HG03469 (cell line): ENCODE measurements around the gene RASIP1.

ENCODE experiments used
- ATAC-seq: cut with Tn5 transposase; IDR thresholded peaks from one replicate; pipeline ENCODE4 v1.9.1; 2021; ENCODE audit warnings: mild to moderate bottlenecking, moderate library complexity, moderate number of reproducible peaks; ENCODE audit not compliant: unreplicated experiment

Gene RASIP1

DNA sequence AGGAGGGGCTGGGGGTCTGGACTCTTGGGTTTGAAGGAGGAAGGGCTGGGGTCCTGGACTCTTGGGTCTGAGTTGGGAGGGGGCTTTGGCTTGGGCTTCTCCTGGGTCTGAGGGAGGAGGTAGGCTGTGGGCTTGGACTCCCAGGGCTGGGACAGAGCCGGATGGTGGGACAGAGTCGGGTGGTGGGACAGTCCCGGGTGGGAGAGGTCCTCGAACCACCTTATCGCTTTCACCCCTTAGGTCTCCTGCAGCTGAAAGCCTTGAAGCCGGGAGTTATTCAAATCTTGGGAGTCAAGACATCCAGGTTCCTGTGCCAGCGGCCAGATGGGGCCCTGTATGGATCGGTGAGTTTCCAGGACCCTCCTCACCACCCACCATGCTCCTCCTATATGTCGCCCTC lies 16.3 kb upstream of the RASIP1 start:
- ATAC-seq: no peak

- no peak for ATAC-seq
Measured at GRCh38 chr19:48756212-48756611, 15.8 kb upstream of the RASIP1 start.

DNA sequence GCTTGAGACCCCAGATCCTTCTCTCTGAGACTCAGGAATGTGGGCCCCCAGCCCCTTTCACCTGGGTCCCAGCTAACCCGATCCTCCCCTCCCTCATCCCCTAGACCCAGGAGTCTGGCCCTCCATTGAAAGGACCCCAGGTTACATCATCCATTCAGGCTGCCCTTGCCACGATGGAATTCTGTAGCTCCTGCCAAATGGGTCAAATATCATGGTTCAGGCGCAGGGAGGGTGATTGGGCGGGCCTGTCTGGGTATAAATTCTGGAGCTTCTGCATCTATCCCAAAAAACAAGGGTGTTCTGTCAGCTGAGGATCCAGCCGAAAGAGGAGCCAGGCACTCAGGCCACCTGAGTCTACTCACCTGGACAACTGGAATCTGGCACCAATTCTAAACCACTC lies 15.4 kb upstream of the RASIP1 start:
- no peak for ATAC-seq

- no peak for ATAC-seq
Measured at GRCh38 chr19:48755084-48755641, 14.8 kb upstream of the RASIP1 start, which contains the start of gene FGF21. Gene FGF21 (plus strand): TSS chr19:48755524. CDS start chr19:48756237, 713 bp downstream.

GRCh38 chr19:48752496-48753365 lies 12.3 kb upstream of the RASIP1 start, which contains the start of gene FUT1:
Gene FUT1 (minus strand): TSS chr19:48752641. CDS start chr19:48751281, 1,360 bp downstream.
- ATAC-seq: no peak

GRCh38 chr19:48751845-48752495 lies 11.6 kb upstream of the RASIP1 start:
- ATAC-seq: no peak

- ATAC-seq: no peak
Measured at GRCh38 chr19:48750771-48751504, 10.5 kb upstream of the RASIP1 start.

- no peak for ATAC-seq
Measured at GRCh38 chr19:48750351-48750750, 9.9 kb upstream of the RASIP1 start.

- no peak for ATAC-seq
Measured at GRCh38 chr19:48749571-48750198, 9.3 kb upstream of the RASIP1 start.

GRCh38 chr19:48746738-48747575 lies 6.5 kb upstream of the RASIP1 start, which contains the start of gene IZUMO1:
Gene IZUMO1 (minus strand): TSS chr19:48746909. CDS start chr19:48745859, 1,050 bp downstream.
- ATAC-seq: no peak

DNA sequence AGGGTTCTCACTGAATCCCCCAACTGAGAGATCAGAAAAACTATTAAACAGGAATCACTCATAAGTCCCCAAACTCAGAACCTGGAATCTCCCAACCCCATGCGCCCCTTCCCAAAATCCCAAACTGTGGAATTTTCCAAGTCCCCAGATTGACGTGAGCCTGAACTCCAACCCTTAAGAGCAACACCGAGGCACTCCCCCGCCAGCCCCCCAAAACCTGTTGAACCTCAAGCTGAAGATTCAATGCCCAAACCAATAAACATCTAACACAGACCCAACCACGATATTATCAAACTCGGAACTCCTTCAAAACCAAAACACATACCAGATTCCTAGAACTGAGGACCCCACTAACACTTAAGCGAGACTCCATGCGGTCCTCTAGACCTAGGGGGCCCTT lies 5.7 kb upstream of the RASIP1 start:
- ATAC-seq: no peak

GRCh38 chr19:48745208-48745995 lies 5.0 kb upstream of the RASIP1 start:
- no peak for ATAC-seq

DNA sequence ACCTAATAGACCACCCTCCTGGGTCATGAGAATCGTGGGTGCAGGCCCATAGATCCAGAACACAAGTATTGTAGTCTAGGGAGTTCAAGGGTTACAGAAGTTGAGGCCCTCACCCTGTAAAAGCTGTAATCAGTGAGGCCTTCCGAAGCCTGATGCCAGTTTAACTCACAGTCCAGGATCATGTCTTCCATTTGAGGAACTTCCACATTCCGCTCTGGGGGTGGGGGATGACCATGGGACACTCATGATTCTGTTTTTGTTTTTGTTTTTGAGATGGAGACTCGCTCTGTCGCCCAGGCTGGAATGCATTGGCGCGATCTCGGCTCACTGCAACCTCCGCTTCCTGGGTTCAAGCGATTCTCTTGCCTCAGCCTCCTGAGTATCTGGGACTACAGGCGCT lies 1.7 kb upstream of the RASIP1 start:
- ATAC-seq: no peak

GRCh38 chr19:48741129-48741999 lies 954 bp upstream of the RASIP1 start:
- no peak for ATAC-seq

DNA sequence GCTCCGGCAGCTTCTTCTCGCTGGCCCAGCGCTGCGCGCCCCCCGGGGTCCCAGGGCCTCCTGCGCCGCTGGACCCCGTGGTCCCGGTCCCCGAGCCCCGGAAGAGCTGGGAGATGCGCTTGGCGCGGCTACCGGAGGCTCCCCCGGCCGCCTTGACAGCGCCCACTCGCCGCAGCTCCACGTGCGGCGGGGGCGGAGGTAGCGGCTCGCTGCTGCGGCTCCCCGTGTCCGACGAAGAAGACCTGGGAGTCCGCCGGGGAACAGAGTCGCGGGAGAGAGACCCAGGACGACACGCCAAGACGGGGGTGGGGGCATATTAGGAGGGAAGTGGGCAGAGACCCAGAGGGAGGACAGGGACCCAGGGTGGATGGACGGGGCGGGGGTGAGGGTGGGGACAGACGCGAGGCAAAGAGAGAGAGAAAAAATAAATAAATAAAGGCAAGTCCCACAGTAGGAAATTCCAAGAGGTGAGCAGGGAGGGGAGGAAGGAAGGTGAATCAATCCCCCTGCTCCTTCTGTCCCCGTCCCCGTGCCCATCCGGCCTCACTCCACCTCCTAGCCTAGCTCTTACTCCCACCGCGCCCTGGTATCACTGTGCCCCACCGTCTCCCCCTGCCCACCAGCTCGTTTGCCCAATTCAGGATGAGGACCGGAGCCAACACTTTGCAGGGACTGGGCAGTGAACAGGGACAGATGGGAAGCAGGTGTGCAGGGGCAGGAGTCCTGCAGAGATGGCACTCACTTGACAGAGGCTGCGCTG lies 826 bp downstream of the RASIP1 start:
- ATAC-seq: no peak

GRCh38 chr19:48738557-48739403 lies 1.6 kb downstream of the RASIP1 start:
- ATAC-seq: no peak
